ENCODE data around the gene CFAP70.

CFAP70 gene

GRCh38 chr10:73229567-73229966 lies 129.1 kb downstream of the CFAP70 start:
- DNase-seq (ENCODE audit: low read depth): no peak
- no peak for TF ChIP-seq CTCF (IDR thresholded peaks at IDR 0.05; ENCODE audit: control insufficient read depth, extremely low read depth, insufficient read depth)
- H3K4me3 ChIP-seq (ENCODE audit: low read depth, low read length): no peak overlapping the region

GRCh38 chr10:73228247-73228646 lies 130.4 kb downstream of the CFAP70 start:
- H3K4me3 ChIP-seq (ENCODE audit: low read depth, low read length): no peak overlapping the region
- TF ChIP-seq CTCF (IDR thresholded peaks at IDR 0.05; ENCODE audit: control insufficient read depth, extremely low read depth, insufficient read depth): no peak
- DNase-seq (ENCODE audit: low read depth): no peak

GRCh38 chr10:73226663-73227062 lies 132.0 kb downstream of the CFAP70 start:
- no peak for TF ChIP-seq CTCF (IDR thresholded peaks at IDR 0.05; ENCODE audit: control insufficient read depth, extremely low read depth, insufficient read depth)
- no peak for DNase-seq (ENCODE audit: low read depth)
- no peak overlapping the region for H3K4me3 ChIP-seq (ENCODE audit: low read depth, low read length)

- TF ChIP-seq CTCF (IDR thresholded peaks at IDR 0.05; ENCODE audit: control insufficient read depth, extremely low read depth, insufficient read depth): no peak
- no peak overlapping the region for H3K4me3 ChIP-seq (ENCODE audit: low read depth, low read length)
- DNase-seq (ENCODE audit: low read depth): no peak
Observed at GRCh38 chr10:73225518-73225917, 133.1 kb downstream of the CFAP70 start.

GRCh38 chr10:73220989-73221388 lies 137.7 kb downstream of the CFAP70 start:
- H3K4me3 ChIP-seq (ENCODE audit: low read depth, low read length): no peak overlapping the region
- no peak for TF ChIP-seq CTCF (IDR thresholded peaks at IDR 0.05; ENCODE audit: control insufficient read depth, extremely low read depth, insufficient read depth)
- DNase-seq (ENCODE audit: low read depth): no peak

- DNase-seq (ENCODE audit: low read depth): no peak
- TF ChIP-seq CTCF (IDR thresholded peaks at IDR 0.05; ENCODE audit: control insufficient read depth, extremely low read depth, insufficient read depth): no peak
- H3K4me3 ChIP-seq (ENCODE audit: low read depth, low read length): no peak overlapping the region
Observed at GRCh38 chr10:73219384-73219783, 139.3 kb downstream of the CFAP70 start.

- peak; percentile 34; the same call in 1 of the 2 replicates for TF ChIP-seq CTCF (IDR thresholded peaks at IDR 0.05; ENCODE audit: control insufficient read depth, extremely low read depth, insufficient read depth)
- no peak overlapping the region for H3K4me3 ChIP-seq (ENCODE audit: low read depth, low read length)
- no peak for DNase-seq (ENCODE audit: low read depth)
Observed at GRCh38 chr10:73218431-73219191, 140.1 kb downstream of the CFAP70 start.

All from LNCaP clone FGC (cell line).